ENCODE measurements around the gene DHRSX. TPM values are rescaled to one million over a fixed set of nuclear protein-coding genes. Genes with fewer than 3 reads are reported as not detected.

Gene DHRSX
- total RNA-seq, 6 donors from 2014 or later, result 18.2 to 34.8 (median 21.2) TPM

- H3K27me3 ChIP-seq, result no peaks in the 10 kb centered on the region
- H3K4me1 ChIP-seq, result no peaks in the 10 kb centered on the region
- ATAC-seq (ENCODE audit: low FRiP score in 2 of 2), result no peak
- 91% methylated on average over 2 of the region's 2 CpGs for WGBS, 2 donors
- TF ChIP-seq CTCF (IDR thresholded peaks at IDR 0.05) (no peak), EP300 (IDR thresholded peaks at IDR 0.05) (no peak), POLR2A (IDR thresholded peaks at IDR 0.05) (no peak)
- H3K9me3 ChIP-seq, result no peaks in the 10 kb centered on the region
- DNase-seq, result no peak
- no peak overlapping the region for H3K27ac ChIP-seq
- H3K4me3 ChIP-seq, result no peak overlapping the region
- H3K36me3 ChIP-seq, result peaks cover 0 to 11% (median 3%) of the 10 kb centered on the region in 4 donors
Measured at GRCh38 chrX:2418000-2418399, 82.8 kb downstream of the DHRSX start.

- Histone ChIP-seq H3K36me3 (peaks cover 0 to 10% (median 3%) of the 10 kb centered on the region in 4 donors), H3K27ac (no peak overlapping the region), H3K9me3 (no peaks in the 10 kb centered on the region), H3K4me1 (no peaks in the 10 kb centered on the region), H3K27me3 (no peaks in the 10 kb centered on the region), H3K4me3 (no peak overlapping the region)
- ATAC-seq (ENCODE audit: low FRiP score in 2 of 2) (no peak), DNase-seq (no peak)
- TF ChIP-seq POLR2A (IDR thresholded peaks at IDR 0.05) (no peak), POLR2AphosphoS5 (IDR thresholded peaks at IDR 0.05) (no peak), EP300 (IDR thresholded peaks at IDR 0.05) (no peak), CTCF (IDR thresholded peaks at IDR 0.05) (no peak)
- WGBS, 2 donors, result 88 to 100% methylated on average over 1 of the region's 1 CpG
Measured at GRCh38 chrX:2416851-2417604, 83.7 kb downstream of the DHRSX start.

GRCh38 chrX:2414384-2414783 is 86.4 kb downstream of the DHRSX start:
- Histone ChIP-seq H3K27me3 (no peaks in the 10 kb centered on the region), H3K4me1 (no peaks in the 10 kb centered on the region), H3K36me3 (no peaks in the 10 kb centered on the region), H3K4me3 (no peak overlapping the region), H3K9me3 (no peaks in the 10 kb centered on the region), H3K27ac (no peak overlapping the region)
- TF ChIP-seq EP300 (IDR thresholded peaks at IDR 0.05) (no peak), CTCF (IDR thresholded peaks at IDR 0.05) (no peak), POLR2AphosphoS5 (IDR thresholded peaks at IDR 0.05) (no peak), POLR2A (IDR thresholded peaks at IDR 0.05) (no peak)
- ATAC-seq (ENCODE audit: low FRiP score in 2 of 2) (no peak), DNase-seq (no peak)
- WGBS, 2 donors, result 92 to 95% methylated on average over 2 of the region's 2 CpGs

- ATAC-seq (ENCODE audit: low FRiP score in 2 of 2), result no peak
Measured at GRCh38 chrX:2413969-2414368, 86.8 kb downstream of the DHRSX start.

More at GRCh38 chrX:2413969-2414368, 86.8 kb downstream of the DHRSX start:
- Histone ChIP-seq H3K9me3 (no peaks in the 10 kb centered on the region), H3K27me3 (no peaks in the 10 kb centered on the region), H3K4me1 (no peaks in the 10 kb centered on the region), H3K4me3 (no peak overlapping the region), H3K27ac (no peak overlapping the region), H3K36me3 (no peaks in the 10 kb centered on the region)
- 94 to 100% methylated on average over 2 of the region's 2 CpGs for WGBS, 2 donors
- no peak for TF ChIP-seq POLR2A (IDR thresholded peaks at IDR 0.05)
- TF ChIP-seq CTCF (IDR thresholded peaks at IDR 0.05), result no peak
- TF ChIP-seq POLR2AphosphoS5 (IDR thresholded peaks at IDR 0.05), result no peak
- TF ChIP-seq EP300 (IDR thresholded peaks at IDR 0.05), result no peak
- no peak for DNase-seq

All from upper lobe of left lung (tissue), 6 donors.